GM06990 (cell line): ENCODE data around the gene ZNF23.

Experiments
- DNase-seq: peaks from one replicate; pipeline ENCODE4 v3.0.0-alpha.2; 2011; ENCODE audit not compliant: insufficient read length; ENCODE audit errors: extremely low read depth
- H3K27me3 ChIP-seq: replicated peaks from 2 replicates; pipeline ENCODE4 v1.6.0; 2011; ENCODE audit warnings: low read length; ENCODE audit not compliant: control insufficient read depth, insufficient read depth
- H3K36me3 ChIP-seq: 2 replicates; pipeline ENCODE4 v1.5.1; 2011; ENCODE audit warnings: low read length; ENCODE audit not compliant: control insufficient read depth, insufficient read depth
- H3K4me3 ChIP-seq: replicated peaks from 2 replicates; pipeline ENCODE4 v1.5.1; 2011; ENCODE audit warnings: low read depth, mild to moderate bottlenecking, control low read depth, low read length
- CTCF ChIP-seq: IDR thresholded peaks from 2 replicates; pipeline ENCODE4 v1.5.1; 2011; ENCODE audit warnings: low read length, control low read depth, mild to moderate bottlenecking, inconsistent platforms; ENCODE audit not compliant: insufficient read depth, poor library complexity, severe bottlenecking

The ZNF23 gene

GRCh38 chr16:71404364-71404763, 57.7 kb downstream of the ZNF23 start:
- Histone ChIP-seq H3K27me3 (peaks cover 2% of the 10 kb centered on the region), H3K4me3 (no peak overlapping the region), H3K36me3 (no peaks in the 10 kb centered on the region)
- no peak for TF ChIP-seq CTCF
- no peak for DNase-seq

DNA sequence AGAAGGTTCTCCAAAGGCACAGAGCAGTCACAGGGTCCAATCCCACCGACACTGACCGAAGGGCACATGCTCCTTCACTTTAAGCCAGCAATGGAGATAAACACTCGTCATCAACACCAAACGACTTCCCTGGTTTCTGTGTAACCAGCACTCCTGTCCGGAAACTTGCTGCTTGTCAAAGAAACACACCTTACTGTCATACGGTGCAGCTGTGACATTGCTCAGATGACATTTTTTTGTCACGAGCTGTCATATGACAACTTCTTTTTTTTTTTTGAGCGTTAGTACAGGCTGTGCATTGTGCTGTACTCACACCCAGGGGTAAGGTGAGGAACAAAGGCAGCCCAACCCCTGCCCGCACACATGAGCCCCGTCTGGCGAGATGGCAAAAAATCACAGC, 59.4 kb downstream of the ZNF23 start:
- H3K27me3 ChIP-seq = no peaks in the 10 kb centered on the region; the same call in 1 of the 2 replicates
- H3K4me3 ChIP-seq = no peak overlapping the region
- no peak for TF ChIP-seq CTCF
- no peaks in the 10 kb centered on the region for H3K36me3 ChIP-seq
- DNase-seq = no peak

DNA sequence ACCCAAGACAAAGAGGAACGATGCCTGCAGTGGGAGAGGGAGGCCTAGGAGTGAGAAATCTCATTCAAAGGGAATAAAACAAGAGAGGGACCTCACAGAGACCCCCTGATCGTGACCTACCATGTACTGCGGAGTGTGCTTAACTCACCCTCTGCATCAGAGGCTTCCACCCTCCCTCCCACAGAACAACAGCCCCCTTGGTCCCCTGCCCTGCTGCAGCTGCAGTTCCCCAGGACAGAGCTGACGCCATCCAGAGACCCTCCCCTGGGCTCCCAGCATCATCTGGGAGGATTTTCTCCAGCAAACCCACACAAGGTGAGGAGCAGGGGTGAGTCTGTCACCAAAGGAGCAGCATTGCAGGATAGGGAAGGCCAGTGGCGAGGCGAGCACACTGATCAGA, 60.0 kb downstream of the ZNF23 start:
- no peak overlapping the region for H3K4me3 ChIP-seq
- H3K36me3 ChIP-seq = no peaks in the 10 kb centered on the region
- DNase-seq = no peak
- no peak for TF ChIP-seq CTCF
- no peaks in the 10 kb centered on the region; the same call in none of the 2 replicates for H3K27me3 ChIP-seq

DNA sequence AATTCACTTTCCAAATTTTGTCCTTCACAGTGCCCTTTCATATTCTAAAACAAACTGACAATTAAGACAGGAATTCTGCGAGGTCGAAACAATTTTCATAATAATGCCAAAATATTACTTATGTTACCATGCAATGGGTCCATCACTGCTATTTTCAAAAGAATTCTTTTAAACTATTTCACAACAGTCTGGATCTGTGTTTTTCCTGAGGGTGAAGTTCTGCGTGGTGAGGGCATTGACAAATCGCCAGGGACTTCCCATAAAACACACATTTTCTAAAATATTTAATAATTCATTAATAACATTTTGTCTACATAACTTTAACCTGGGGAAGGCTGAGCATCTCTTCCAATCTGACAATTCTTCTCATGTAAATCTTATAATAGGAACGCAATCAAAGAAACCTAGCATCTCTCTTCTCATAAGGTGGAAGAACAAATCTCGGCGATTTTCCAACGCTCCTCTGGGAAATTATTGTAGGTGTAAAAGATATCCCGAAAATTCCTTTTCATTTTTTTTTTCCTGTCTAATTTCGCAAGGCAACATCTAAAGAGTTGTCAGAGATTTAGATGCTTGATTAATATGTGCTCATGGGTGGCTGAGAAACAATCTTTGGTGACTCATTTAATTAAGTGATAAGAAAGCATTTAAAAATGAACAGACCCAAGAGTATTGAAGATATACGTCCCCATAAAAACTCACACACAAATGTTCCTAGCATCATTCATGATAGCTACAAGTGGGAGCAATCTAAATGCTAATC, 62.1 kb downstream of the ZNF23 start:
- no peak for TF ChIP-seq CTCF

More for the DNA sequence above, 62.1 kb downstream of the ZNF23 start:
- Histone ChIP-seq H3K4me3 (no peak overlapping the region), H3K27me3 (no peaks in the 10 kb centered on the region; the same call in none of the 2 replicates), H3K36me3 (no peaks in the 10 kb centered on the region)
- DNase-seq = no peak
